HG03097 (cell line): Measurements from ENCODE around the gene SAA2.
"Not testable (repeated sequence)": the region's sequence is repeated elsewhere in the genome, so short reads cannot be mapped to it uniquely, and the experiment has no call there.

Experiments used
- ATAC-seq: cut with Tn5 transposase; IDR thresholded peaks from one replicate; pipeline ENCODE4 v1.9.1; 2021; ENCODE audit not compliant: unreplicated experiment, low FRiP score

The SAA2 gene

GRCh38 chr11:18248561-18248960 lies at the start of gene SAA2:
TSS of gene SAA2 (minus strand) at chr11:18248668. CDS start at chr11:18248011, 657 bp downstream.
- no peak for ATAC-seq

GRCh38 chr11:18295316-18295715 lies 46.8 kb upstream of the SAA2 start:
- no peak for ATAC-seq

- ATAC-seq, result peak; percentile 82
Measured at GRCh38 chr11:18294862-18295261, 46.4 kb upstream of the SAA2 start.

GRCh38 chr11:18288911-18289310 lies 40.4 kb upstream of the SAA2 start:
- no peak for ATAC-seq

- no peak for ATAC-seq
Measured at GRCh38 chr11:18285841-18286240, 37.4 kb upstream of the SAA2 start.

GRCh38 chr11:18282626-18283025 lies 34.2 kb upstream of the SAA2 start:
- no peak for ATAC-seq

GRCh38 chr11:18280438-18281045 lies 32.1 kb upstream of the SAA2 start:
- peak; percentile 77 for ATAC-seq

- ATAC-seq, result no peak
Measured at GRCh38 chr11:18277565-18278271, 29.2 kb upstream of the SAA2 start.

GRCh38 chr11:18271206-18271605 lies 22.7 kb upstream of the SAA2 start:
- ATAC-seq, result no peak

- ATAC-seq, result no peak
Measured at GRCh38 chr11:18270102-18270501, 21.6 kb upstream of the SAA2 start.

- not testable (repeated sequence) for ATAC-seq
Measured at GRCh38 chr11:18269252-18269651, 20.8 kb upstream of the SAA2 start.

- peak; percentile 52 for ATAC-seq
Measured at GRCh38 chr11:18267335-18268133, 19.1 kb upstream of the SAA2 start.

- ATAC-seq, result no peak
Measured at GRCh38 chr11:18265949-18266348, 17.5 kb upstream of the SAA2 start, which contains the start of gene SAA1. TSS of gene SAA1 (plus strand) at chr11:18266264. CDS start at chr11:18266888, 624 bp downstream.

- no peak for ATAC-seq
Measured at GRCh38 chr11:18264677-18265555, 16.4 kb upstream of the SAA2 start.

- no peak for ATAC-seq
Measured at GRCh38 chr11:18264035-18264434, 15.6 kb upstream of the SAA2 start.

- not testable (repeated sequence) for ATAC-seq
Measured at GRCh38 chr11:18262681-18263350, 14.3 kb upstream of the SAA2 start.

- no peak for ATAC-seq
Measured at GRCh38 chr11:18261721-18262120, 13.3 kb upstream of the SAA2 start.

GRCh38 chr11:18259259-18259658 lies 10.8 kb upstream of the SAA2 start:
- ATAC-seq, result no peak

GRCh38 chr11:18254781-18255361 lies 6.4 kb upstream of the SAA2 start:
- ATAC-seq, result no peak
